Middle frontal gyrus (tissue), 1 donor: ENCODE data around the gene PRSS27.
A peak's percentile ranks its signal among the peaks of the same experiment; 100 is the strongest.

Source experiments
- DNase-seq: peaks from one replicate; pipeline ENCODE4 v3.0.0-alpha.2; 2015; ENCODE audit warnings: low spot score; ENCODE audit errors: extremely low spot score

The PRSS27 gene

DNA sequence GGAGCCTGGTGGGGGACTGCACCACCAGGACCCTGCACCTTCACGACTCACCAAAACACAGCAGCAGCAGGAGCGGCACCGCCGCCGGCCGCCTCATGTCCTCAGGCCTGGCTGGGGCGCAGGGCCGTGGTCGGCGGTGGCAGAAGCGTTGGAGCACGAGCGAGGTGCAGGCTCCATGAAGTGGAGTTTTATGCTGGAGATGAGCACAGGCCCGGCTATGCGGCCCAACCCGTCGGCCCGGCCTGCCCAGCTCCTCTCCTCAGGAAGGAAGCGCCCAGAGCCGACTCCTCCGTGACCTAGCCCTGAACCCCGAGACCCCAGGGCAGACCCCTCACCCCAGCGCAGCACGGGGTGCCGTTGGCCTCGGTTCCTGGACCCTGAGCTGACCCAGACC, at the start of gene PRSS27:
PRSS27 (minus strand) TSS at position 161 of the 394 bp plus-strand sequence; CDS start at position 97, 64 bp downstream.
- no peak for DNase-seq

DNA sequence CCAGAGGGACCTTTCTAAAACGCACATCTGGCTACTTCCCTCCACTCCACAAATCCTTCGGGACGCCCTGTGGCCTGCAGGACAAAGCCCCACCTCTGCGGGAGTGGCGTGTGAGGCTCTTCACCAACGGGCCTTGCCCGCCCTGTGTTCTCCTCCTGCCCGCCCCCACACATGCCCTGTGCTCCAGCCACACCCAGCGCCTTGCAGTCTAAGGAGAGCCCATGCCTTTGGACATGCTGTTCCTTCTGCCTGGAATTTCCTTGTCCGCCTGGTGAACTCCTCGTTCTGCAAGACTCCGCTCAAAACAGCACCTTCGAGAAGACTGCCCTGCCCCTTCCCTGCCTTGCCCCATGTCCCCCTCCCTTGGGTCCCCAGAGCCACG, 49.6 kb upstream of the PRSS27 start:
- no peak for DNase-seq

DNA sequence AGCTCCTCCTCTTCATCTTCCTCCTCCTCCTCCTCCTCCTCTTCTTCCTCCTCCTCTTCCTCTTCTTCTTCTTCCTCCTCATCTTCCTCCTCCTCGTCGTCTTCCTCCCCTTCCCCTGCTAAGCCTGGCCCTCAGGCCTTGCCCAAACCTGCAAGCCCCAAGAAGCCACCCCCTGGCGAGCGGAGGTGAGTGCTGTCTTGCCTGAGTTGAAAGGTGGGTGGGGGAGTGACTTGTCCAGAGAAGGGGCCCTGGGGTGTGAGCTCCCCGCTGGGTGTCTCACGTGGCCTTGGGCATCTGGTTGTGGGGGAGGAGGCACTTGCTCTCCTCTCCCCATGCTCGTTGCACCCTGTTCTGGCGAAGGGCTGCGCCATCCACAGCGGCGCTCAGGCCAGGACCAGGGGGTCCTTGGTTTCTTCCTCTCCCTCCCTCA, 49.1 kb upstream of the PRSS27 start:
- no peak for DNase-seq

DNA sequence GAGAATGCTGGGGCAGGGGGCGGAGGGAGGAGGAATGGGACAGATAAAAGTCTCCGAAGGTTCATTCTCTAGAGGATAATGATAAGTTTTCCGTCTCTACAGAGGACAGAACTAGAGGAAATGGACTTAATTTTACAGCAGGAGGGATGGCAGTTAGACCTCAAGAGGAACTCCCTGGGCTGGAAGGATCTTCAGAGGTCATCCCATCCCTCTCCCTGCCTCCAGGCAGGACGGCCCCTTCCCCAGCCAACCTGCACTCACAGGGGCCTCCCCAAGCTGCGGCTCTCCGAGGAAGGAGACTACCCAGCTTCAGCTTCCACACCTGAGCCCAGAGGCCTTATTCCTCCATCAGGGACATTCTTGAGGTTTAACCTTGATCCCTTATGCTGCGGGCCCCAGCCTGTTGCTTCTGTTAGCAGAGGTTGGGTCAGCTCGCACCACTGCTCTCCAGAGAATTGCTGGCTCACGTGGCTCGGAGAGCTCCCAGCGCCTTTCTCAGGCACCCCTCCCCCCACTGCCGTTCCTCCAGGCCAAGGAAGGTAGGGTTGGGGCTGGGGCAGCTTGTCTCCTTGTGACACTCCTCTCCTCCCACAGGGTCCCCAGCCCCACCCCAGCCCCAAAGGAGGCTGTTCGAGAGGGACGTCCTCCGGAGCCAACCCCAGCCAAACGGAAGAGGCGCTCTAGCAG, 48.5 kb upstream of the PRSS27 start:
- DNase-seq = no peak

DNA sequence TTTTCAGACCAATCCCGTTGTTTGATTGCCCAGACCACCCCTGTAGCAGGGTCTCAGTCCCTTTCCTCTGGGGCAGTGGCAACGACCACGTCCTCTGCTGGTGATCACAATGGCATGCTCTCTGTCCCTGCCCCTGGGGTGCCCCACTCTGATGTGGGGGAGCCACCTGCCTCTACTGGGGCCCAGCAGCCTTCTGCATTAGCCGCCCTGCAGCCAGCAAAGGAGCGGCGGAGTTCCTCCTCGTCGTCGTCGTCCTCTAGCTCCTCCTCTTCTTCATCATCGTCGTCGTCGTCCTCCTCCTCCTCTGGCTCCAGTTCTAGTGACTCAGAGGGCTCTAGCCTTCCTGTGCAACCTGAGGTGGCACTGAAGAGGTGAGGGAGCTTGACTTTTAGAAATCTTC, 47.9 kb upstream of the PRSS27 start:
- no peak for DNase-seq

DNA sequence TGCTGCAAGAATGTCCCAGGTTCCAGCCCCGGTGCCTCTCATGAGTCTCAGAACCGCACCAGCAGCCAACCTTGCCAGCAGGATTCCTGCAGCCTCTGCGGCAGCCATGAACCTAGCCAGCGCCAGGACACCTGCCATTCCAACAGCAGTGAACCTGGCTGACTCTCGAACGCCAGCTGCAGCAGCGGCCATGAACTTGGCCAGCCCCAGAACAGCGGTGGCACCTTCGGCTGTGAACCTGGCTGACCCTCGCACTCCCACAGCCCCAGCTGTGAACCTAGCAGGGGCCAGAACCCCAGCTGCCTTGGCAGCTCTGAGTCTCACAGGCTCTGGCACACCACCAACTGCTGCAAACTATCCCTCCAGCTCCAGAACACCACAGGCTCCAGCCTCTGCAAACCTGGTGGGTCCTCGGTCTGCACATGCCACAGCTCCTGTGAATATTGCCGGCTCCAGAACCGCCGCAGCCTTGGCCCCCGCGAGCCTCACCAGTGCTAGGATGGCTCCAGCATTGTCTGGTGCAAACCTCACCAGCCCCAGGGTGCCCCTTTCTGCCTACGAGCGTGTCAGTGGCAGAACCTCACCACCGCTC, 47.2 kb upstream of the PRSS27 start:
- DNase-seq = no peak

DNA sequence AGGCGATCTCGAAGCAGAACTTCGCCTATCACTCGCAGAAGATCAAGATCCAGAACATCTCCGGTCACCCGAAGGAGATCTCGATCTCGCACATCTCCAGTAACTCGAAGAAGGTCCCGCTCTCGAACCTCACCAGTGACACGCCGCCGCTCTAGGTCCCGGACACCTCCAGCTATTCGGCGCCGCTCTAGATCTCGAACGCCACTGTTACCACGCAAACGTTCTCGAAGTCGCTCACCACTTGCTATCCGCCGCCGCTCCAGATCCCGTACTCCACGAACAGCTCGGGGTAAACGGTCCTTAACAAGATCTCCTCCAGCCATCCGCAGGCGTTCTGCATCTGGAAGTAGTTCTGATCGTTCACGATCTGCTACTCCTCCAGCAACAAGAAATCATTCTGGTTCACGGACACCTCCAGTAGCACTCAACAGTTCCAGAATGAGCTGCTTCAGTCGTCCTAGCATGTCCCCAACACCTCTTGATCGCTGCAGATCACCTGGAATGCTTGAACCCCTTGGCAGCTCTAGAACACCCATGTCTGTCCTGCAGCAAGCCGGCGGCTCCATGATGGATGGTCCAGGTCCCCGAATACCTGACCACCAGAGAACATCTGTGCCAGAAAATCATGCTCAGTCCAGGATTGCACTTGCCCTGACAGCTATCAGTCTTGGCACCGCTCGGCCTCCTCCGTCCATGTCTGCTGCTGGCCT, 46.6 kb upstream of the PRSS27 start:
- no peak for DNase-seq

DNA sequence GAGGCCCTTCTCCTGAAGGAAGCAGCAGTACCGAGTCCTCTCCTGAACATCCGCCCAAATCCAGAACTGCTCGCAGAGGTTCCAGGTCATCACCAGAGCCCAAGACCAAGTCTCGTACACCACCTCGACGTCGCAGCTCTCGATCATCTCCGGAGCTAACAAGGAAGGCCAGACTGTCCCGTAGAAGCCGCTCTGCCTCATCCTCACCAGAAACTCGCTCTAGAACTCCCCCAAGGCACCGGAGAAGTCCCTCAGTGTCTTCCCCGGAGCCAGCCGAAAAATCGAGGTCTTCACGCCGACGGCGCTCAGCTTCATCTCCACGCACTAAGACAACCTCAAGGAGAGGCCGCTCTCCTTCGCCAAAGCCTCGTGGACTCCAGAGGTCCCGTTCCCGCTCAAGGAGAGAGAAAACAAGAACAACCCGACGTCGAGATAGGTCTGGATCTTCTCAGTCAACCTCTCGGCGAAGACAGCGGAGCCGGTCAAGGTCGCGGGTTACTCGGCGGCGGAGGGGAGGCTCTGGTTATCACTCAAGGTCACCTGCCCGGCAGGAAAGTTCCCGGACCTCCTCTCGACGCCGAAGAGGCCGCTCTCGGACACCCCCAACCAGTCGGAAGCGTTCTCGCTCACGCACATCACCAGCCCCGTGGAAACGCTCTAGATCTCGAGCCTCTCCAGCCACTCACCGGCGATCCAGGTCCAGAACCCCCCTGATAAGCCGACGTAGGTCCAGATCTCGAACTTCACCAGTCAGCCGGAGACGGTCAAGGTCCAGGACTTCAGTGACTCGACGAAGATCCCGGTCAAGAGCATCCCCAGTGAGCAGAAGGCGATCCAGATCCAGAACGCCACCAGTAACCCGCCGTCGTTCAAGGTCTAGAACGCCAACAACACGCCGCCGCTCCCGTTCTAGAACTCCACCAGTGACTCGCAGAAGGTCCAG, 45.7 kb upstream of the PRSS27 start:
- no peak for DNase-seq

DNA sequence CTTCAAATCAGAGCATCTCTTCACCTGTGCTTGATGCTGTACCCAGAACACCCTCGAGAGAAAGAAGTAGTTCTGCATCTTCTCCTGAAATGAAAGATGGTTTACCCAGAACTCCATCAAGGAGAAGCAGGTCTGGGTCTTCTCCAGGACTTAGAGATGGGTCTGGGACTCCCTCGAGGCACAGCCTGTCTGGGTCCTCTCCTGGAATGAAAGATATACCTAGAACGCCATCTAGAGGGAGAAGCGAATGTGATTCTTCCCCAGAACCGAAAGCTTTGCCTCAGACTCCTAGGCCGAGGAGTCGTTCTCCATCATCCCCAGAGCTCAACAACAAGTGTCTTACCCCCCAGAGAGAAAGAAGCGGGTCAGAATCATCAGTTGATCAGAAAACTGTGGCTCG, 44.7 kb upstream of the PRSS27 start:
- DNase-seq = no peak

DNA sequence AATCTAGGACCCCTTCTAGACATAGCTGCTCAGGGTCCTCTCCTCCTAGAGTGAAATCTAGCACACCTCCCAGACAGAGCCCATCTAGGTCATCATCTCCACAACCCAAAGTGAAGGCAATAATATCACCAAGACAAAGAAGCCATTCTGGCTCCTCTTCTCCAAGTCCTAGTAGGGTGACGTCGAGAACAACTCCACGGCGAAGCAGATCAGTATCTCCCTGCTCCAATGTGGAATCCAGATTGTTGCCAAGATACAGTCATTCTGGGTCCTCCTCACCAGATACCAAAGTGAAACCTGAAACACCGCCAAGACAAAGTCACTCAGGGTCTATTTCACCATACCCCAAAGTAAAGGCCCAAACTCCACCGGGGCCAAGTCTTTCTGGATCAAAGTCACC, 43.1 kb upstream of the PRSS27 start:
- no peak for DNase-seq

DNA sequence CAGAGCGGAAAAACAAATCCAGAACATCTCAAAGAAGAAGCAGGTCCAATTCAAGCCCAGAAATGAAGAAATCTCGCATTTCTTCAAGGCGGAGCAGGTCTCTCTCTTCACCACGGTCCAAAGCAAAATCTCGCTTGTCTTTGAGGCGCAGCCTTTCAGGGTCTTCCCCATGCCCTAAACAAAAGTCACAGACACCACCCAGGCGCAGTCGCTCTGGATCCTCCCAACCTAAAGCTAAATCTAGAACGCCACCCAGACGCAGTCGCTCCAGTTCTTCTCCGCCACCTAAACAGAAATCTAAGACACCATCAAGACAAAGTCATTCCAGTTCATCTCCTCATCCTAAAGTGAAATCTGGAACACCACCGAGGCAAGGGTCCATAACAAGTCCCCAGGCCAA, 42.7 kb upstream of the PRSS27 start:
- no peak for DNase-seq

DNA sequence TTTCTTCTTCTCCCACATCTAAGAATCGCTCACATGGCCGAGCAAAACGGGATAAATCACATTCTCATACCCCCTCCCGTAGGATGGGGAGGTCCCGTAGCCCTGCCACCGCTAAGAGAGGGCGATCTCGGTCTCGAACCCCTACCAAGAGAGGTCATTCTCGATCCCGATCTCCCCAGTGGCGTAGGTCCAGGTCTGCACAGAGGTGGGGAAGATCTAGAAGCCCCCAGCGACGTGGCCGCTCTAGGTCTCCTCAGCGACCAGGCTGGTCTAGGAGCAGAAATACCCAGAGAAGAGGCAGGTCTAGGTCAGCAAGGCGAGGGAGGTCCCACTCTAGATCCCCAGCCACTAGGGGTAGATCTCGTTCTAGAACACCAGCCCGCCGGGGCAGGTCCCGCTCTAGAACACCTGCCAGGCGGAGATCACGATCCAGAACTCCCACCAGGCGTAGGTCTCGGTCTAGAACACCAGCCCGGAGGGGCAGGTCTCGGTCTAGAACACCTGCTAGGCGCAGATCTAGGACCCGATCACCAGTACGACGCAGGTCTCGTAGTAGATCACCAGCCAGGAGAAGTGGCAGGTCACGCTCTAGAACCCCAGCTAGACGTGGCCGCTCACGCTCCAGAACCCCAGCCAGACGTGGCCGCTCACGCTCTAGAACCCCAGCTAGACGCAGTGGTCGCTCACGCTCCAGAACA, 42.0 kb upstream of the PRSS27 start:
- DNase-seq = no peak

DNA sequence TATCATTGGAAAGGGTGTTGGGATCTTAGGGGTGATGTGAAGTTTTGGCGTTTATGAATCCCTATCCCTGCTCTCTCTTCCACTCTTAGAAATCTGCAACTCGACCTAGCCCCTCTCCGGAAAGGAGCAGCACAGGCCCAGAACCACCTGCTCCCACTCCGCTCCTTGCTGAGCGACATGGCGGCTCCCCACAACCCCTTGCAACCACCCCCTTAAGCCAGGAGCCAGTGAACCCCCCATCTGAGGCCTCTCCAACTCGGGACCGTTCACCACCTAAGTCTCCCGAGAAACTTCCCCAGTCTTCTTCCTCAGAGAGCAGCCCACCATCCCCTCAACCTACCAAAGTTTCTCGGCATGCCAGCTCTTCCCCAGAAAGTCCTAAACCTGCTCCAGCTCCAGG, 41.4 kb upstream of the PRSS27 start:
- no peak for DNase-seq

DNA sequence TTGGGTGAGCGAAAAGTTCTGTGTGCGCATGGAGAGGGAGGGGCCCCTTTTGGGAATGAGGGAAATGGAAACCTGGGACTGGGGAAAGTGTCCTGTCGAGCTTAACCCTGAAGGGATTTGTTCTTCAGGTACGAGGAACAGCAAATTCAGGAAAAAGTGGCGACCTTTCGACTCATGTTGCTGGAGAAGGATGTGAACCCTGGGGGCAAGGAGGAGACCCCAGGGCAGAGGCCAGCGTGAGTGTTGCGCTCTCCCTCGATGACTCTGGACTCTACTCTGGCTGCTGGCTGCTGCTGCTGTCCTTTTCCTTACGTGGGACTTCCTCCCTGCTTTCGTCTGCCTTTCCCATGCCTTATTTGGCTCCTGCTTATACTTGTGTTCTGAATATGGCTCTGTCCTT, 37.3 kb upstream of the PRSS27 start:
- DNase-seq = no peak

DNA sequence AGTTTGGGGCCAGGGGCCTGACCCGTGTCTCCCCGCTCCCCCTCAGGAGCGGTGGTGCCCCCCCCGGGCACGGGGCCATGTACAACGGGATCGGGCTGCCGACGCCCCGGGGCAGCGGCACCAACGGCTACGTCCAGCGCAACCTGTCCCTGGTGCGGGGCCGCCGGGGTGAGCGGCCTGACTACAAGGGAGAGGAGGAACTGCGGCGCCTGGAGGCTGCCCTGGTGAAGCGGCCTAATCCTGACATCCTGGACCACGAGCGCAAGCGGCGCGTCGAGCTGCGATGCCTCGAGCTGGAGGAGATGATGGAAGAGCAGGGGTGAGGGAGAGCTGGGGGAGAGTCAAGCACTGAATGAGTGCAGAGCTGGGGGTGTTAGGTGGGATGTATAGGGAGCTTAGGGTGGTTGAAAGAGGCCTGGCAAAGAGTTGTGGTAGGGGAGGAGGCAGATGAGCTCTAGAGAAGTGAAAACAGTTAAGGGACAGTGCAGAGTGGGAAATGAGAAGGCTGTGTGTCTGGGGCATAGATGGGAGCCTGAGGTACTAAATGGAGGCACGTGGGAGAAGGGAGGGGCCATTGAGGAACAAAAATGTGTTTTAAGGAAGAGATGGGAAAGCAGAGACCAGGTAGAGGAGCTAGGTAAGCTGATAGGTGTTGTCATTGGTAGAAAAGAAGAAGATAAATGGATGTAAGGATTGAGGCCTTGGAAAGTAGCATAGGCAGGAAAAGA, 36.4 kb upstream of the PRSS27 start:
- DNase-seq = no peak

DNA sequence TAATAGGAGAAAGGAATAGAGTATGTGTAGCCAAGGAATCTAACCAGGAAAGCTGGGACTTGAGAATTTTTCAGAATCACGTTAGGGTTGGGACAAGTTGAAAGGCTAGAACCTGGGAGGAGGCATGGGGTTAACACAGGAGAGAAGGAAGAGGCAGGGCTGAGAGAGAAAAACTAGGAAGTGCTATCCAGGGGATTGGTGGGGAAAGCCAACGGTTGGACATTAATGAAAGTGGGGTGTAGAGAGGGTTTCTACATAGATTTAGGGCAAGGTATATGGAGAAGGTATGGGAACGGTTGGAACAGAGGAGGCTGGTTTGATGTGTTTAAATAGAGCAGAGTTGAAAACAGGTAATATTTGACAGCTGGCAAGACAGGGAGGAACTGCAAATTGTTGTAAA, 35.1 kb upstream of the PRSS27 start:
- no peak for DNase-seq

DNA sequence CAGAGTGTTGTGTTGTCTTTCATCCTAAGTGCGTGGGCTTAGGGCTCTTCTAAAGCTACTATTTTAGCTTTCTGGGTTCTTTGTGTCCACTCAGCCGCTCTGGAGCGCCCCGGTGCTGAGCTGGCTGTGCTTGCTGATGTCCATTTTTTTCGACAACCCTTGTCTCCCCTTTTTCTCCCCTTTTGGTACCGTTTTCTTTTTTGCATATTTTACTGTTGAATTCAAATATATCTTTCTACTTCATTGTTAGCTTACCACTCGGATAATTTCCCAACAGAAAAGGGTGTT, 33.7 kb upstream of the PRSS27 start:
- DNase-seq = no peak

DNA sequence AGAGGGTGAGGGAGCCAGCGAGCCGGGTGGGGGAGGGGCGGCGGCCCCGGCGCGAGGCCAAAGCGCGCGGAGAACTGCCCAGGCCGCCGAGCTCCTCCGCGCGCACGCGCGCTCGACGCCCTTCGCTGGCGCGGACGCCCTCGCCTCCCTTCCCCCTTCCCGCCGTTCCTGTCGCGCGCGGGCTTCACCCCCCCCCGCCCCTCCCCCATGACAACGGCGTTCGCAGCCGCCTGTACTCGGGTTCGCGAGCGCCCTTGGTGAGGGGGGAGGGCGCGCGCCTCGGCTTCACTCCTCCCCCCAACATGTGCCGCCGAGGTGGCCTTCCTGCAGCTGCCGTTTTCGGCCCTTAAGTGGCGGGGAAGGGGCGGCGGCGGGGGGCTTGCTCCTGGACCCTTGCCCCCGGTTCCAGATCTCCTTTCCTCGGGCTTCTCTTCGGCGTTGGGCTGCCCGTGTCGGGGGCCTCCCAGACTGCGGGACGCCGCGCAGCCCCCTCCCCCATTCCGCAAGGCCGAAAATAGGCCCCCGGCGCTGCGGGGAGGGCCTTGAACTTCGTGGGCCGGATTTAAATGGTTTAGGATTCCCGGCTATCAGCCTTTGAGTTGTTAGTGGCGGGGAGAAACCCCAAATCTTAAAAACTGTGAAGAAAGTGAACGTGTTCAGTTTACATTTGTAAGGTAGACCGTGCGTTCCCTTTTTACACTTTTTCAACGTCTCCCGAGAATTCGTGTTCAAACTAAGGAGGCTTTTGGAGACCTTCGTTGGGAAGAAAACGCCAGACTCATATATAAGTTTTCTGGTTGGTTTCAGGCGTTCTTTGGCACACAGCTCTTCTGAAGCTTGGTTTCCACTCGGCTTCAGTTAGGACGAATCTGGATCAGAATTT, 33.1 kb upstream of the PRSS27 start:
- peak; percentile 41 for DNase-seq

DNA sequence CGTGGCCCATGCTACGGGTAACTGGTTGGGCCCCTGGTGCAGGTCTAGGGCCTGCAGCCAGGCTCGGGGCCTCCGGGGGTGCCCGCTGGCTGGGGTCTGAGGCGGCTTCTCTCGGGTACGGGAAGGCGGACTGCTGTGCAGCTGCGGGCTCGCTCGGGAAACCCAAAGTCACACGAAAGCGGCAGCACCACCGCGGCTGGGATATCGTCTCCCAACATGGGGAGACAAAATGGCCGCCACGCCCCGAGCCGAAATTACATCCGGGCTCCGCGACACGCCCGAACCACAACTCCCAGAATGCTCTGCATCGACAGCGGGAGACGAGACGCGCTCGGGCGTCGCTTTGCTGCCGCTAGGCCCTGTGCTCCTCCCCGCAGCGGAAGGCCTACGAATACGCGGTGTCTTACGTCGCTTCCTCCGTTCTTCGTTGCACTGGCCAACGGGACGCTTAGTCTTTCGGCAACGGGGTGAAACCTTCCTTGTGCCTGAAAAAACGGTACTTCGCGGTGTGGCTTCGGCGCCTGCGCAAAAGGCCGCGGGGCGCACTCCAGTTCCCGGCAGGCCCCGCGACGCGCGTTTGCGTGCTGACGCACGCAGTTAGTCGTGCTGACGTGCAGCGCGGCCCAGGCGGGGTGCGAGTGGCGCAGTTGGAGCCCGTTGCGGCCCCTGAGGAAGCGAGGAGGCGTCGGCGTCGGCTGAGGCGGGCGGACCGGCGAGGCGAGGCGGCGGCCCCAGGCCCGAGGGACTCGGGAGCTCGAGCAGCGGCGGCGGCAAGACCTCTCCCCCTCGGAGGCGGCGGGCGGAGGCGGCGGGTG, 32.2 kb upstream of the PRSS27 start, which contains the start of gene SRRM2:
SRRM2 (plus strand) TSS at position 604 of the 815 bp plus-strand sequence. CDS start 3,727 bp downstream, outside the sequence.
- peak; percentile 87 for DNase-seq
